Stimulated activated CD4-positive, alpha-beta T cell treated with anti-CD3 and anti-CD28 coated beads, Interleukin-4, amount 100 ng/mL, for 4 hours (primary cell): Measurements from ENCODE around the gene TP53RK.

Experiments used
- DNase-seq, 2 experiments: peaks; one replicate each; pipeline ENCODE4 v3.0.0-alpha.2; 2020

TP53RK gene

GRCh38 chr20:46689082-46689753 is at the start of gene TP53RK:
TSS of gene TP53RK (minus strand) at chr20:46689444. CDS start at chr20:46689414, 30 bp downstream.
- peak; percentile 93 to 94 for DNase-seq

- no peak for DNase-seq
These were observed 46.2 kb upstream of the TP53RK start for GRCh38 chr20:46735436-46735835.

DNA sequence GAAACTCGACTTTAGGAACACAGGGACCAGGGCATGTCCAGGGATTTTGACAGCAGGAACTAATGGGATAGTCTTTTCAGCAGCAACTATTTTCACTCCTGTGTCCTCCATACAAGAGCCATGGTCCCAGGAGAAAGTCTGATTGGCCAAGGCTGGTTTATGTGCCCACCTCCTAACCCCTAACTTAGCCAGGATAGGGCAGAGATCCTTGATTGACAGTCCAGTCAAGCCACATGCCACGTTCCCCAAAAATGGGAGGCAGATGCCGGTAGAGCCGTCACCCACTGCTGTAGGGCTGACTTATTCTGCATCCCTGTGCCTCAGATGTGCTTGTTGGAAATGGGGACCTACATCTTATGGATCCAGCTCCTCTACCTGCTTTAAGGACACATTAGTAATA is 42.5 kb upstream of the TP53RK start:
- DNase-seq = no peak

- DNase-seq = no peak
These were observed 36.2 kb upstream of the TP53RK start for GRCh38 chr20:46725186-46726165.

DNA sequence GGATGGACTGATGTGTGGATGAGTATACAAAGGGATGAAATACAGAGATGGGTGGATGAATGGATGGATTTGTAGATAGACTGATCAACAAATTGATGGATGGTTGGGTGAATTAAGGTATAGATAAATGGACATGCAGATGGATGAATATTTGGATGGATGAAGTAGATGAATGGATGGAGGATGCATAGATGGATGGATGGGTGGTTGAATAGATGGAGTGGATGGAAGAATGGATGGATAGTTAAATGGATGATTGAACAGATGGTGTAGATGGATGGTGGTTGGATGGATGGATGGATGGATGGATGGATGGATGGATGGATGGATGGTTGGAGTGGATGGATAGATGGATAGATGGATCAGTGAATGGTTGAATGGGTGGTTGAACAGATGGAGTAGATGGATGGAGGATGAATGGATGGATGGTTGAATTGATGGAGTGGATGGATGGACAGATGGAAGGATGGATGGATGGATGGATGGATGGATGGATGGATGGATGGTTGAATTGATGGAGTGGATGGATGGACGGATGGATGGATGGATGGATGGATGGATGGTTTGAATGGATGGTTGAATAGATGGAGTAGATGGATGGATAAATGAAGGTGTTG is 35.2 kb upstream of the TP53RK start:
- DNase-seq = no peak

DNA sequence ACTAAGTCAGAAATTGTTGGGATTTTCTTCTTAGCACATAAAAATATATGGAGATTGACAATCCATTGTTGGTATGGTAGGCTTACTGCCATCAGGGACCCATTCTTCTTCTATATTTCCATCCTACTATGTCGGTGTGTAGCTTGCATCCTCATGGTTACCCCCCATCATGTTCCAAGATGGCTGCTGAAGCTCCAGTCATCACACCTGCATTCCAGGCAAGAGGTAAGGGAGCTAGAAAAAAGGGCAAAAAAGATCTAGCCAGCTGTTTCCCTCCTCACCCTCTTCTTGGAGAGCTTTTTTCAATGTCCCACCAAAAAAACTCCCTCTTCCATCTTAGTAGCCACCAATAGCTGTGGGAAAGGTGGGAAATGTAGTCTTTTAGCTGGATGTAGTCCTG is 33.8 kb upstream of the TP53RK start:
- DNase-seq = no peak

- DNase-seq = no peak
These were observed 33.2 kb upstream of the TP53RK start for GRCh38 chr20:46722450-46722849.

DNA sequence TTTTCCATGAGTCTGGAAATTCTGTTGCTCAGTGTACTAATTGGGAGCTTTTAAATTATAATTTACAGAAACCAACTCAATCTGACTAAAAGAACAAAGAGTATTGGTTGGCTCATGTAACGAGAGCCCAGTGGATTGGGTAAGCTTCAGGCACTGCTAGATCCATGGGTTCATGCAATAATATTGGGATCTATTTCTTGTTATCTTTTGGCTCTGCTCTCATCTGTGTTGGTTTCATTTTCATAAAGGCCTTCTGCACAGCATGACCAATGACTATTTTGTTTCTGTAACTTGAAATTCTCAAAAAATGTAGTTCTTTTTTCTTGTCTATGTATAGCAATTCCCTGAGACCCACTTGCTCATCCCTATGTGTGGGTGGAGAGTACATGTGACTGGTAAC is 32.2 kb upstream of the TP53RK start:
- no peak for DNase-seq

DNA sequence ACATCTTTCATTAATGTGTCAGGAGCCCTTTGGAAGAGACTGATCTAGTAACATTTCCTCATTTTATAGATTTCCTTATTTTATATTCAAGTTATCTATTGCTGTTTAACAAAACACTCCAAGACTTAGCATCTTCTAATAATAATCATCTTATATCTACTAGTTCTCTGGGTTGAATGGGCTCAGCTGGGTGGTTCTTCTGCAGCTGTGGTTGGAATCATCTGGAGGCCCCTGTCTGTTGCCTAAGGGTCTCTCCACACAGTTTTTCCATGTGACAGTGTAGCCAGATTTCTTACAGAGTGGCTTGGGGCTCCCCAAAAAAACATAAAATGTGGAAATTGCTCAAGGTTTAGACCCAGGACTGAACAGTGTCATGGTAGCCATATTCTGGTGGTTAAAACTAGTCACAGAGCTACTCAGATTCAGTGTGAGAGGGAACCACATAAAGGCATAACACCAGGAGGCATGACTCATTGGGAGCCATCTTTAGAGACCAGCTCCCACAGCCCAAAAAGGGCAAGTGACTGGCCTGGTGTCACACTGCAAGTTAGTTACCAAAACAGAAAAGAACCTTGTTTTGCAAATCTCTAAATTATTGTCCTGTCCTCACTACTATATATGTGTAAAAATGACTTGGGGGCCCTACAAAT is 31.7 kb upstream of the TP53RK start:
- no peak for DNase-seq

- DNase-seq = no peak
These were observed 30.8 kb upstream of the TP53RK start for GRCh38 chr20:46720019-46720418.

DNA sequence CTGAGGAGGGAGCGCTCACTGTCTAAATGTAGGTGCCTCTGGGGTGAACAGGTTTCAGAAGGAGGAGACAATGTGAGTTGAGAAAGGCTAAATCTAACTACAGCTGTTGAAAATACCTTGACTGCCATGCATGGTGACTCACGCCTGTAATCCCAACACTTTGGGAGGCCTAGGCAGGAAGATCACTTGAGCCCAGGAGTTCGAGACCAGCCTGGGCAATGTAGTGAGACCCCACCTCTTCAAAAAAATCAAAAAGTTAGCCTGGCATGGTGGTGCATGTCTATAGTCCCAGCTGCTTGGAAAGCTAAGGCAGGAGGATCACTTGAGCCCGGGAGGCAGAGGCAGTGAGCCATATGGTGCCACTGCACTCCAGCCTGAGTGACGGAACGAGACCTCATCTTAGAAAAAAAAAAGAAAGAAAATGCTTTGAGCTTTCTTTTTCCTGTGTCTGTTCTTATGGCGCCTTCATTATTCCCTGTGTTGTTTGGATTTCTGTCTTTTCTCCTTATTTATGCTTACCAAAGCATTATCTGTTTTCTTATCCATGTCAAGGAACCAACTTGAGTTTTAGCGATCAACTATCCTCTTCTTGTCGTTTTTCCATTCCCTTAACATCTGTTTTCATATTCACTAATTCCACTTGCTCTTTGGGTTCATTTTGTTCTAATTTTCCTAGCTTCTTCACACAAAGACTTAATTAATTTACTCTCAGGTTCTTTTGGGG is 28.7 kb upstream of the TP53RK start:
- DNase-seq = no peak

GRCh38 chr20:46715292-46715756 is 26.1 kb upstream of the TP53RK start:
- DNase-seq = no peak

- DNase-seq = no peak
These were observed 25.0 kb upstream of the TP53RK start for GRCh38 chr20:46713957-46714834.

GRCh38 chr20:46712056-46712636 is 22.9 kb upstream of the TP53RK start:
- DNase-seq = no peak

DNA sequence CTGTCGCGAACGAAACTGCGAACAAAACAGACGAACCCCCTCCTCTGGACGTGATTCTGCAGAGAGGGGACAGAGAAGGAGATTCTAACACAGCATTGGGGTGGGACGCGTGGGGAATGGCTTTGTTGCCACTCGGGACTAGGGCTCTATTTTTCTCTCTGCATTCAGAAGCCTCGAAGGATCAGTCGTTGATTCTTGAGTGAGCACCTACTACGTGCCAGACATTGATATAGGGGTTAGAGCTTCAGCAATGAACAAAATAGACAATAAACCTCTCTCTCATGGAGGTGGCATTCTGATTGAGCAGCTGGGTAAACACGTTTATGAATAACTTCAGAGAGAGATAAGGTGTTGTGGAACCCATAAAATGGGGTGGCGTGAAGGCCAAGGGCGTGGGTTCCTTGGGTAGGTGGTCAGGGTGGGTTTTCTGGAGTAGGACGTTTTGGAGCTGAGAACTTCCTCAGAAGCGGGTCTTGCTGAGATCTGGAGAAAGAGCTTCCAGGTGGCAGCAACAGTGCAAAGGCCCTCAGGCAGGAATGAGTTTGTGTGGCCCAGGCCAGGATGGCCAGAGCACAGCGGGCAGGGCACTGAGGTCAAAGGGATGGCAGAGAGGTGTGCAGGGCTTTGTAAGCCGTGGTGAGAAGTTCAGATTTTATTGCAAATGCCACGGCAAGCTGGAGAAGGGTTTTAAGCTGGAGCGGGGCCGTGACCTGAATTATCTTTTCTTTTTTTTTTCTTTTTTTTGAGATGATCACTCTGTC is 21.1 kb upstream of the TP53RK start:
- no peak for DNase-seq

DNA sequence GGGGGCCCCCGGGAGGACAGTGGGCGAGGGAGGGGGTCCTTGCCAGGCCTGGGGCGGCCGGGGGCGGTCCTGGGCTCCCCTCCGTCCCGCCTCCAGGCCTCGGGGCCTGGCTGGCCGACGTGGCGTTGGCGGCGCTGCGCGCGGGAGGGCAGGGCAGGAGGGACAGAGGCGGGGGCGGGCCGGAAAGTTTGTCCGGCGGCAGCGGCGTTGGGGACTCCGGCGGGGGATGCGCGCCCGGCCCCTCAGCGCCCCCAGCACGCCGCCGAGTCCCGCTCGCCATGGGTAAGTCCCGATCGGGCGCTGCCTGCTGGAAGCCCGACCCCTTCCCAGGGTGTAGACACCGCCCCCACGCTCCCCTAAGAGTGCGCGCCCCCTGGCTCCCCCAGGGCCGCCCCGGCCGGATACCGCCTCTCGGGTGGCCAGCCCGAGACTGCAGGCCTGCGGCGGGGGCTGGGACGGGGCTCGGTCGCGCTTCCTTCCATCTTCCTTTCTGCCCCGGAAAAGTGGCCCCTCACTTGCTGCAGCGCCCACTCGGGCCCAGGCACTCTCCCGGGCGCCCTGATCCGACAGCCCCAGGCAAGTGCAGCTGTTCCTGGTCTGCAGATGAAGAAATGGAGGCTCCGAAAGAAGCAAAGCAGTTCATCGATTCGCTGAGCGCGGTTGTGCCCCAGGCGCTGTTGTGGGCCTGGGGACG is 20.4 kb upstream of the TP53RK start, which contains the start of gene SLC2A10:
Gene SLC2A10, plus strand, starts transcription at position 191 of the 694 bp plus-strand sequence. Its CDS starts 88 bp downstream, at position 279.
- DNase-seq = no peak

GRCh38 chr20:46709055-46709458 is 19.8 kb upstream of the TP53RK start:
- no peak for DNase-seq

- no peak for DNase-seq
These were observed 19.1 kb upstream of the TP53RK start for GRCh38 chr20:46708172-46708860.

DNA sequence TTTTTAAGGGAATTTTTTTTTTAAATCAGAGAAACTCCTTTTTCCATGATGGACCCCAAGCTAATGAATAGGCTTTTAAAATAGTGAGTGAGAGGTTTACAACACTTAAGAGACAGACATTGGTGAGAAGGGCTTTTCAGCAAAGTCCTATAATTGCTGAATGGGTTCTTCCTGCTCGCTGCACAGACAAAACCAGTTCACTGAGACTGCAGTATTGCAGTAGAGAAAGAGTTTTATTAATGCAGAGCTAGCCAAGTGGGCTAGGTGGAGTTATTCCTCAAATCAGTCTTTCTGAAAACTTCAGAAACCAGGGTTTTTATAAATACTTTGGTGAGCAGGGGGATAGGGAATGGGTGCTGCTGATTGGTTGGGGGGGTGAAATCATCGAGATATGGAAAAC is 17.0 kb upstream of the TP53RK start:
- no peak for DNase-seq
